GM12878 (cell line): ENCODE results near the gene LMTK2.

Source experiments
- DPF2 ChIP-seq: fragments of 450-650 bp; IDR thresholded peaks from 2 replicates; pipeline ENCODE4 v1.6.1; 2017; ENCODE audit warnings: mild to moderate bottlenecking
- MYC ChIP-seq: IDR thresholded peaks from 2 replicates; pipeline ENCODE4 v1.6.1; 2011; ENCODE audit warnings: mild to moderate bottlenecking, low read length, moderate library complexity, inconsistent platforms; ENCODE audit not compliant: insufficient read depth, insufficient replicate concordance, insufficient read length, severe bottlenecking
- TCF12 ChIP-seq: IDR thresholded peaks from 2 replicates; pipeline ENCODE4 v1.6.1; 2011; ENCODE audit warnings: low read depth, mild to moderate bottlenecking, low read length
- TF ChIP-seq, protein P1 (sequence below), 3 experiments: IDR thresholded peaks in 2 of 3; conservative IDR thresholded peaks in 1 of 3; 2 replicates each; pipeline ENCODE4 v1.5.1; 2011; ENCODE audit warnings: low read depth in 3 of 3, low read length in 3 of 3, mild to moderate bottlenecking in 3 of 3, control low read depth in 2 of 3, moderate library complexity in 2 of 3, inconsistent platforms in 1 of 3, mixed read lengths in 1 of 3; ENCODE audit not compliant: control insufficient read depth in 2 of 3, insufficient read depth in 1 of 3; ENCODE audit errors: extremely low read depth in 1 of 3

- TF ChIP-seq TCF12: no peak
- TF ChIP-seq, protein P1, sequence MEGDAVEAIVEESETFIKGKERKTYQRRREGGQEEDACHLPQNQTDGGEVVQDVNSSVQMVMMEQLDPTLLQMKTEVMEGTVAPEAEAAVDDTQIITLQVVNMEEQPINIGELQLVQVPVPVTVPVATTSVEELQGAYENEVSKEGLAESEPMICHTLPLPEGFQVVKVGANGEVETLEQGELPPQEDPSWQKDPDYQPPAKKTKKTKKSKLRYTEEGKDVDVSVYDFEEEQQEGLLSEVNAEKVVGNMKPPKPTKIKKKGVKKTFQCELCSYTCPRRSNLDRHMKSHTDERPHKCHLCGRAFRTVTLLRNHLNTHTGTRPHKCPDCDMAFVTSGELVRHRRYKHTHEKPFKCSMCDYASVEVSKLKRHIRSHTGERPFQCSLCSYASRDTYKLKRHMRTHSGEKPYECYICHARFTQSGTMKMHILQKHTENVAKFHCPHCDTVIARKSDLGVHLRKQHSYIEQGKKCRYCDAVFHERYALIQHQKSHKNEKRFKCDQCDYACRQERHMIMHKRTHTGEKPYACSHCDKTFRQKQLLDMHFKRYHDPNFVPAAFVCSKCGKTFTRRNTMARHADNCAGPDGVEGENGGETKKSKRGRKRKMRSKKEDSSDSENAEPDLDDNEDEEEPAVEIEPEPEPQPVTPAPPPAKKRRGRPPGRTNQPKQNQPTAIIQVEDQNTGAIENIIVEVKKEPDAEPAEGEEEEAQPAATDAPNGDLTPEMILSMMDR (IDR thresholded peaks at IDR 0.05 in 2 of 3, conservative IDR thresholded peaks at IDR 0.05 in 1 of 3; ENCODE audit: control insufficient read depth in 2 of 3, extremely low read depth in 1 of 3, insufficient read depth in 1 of 3, low read depth in 3 of 3, low read length in 3 of 3): no peak
- TF ChIP-seq MYC: no peak
- TF ChIP-seq DPF2: no peak
Measured at GRCh38 chr7:98162758-98163157, 56.1 kb downstream of the LMTK2 start.
